UCSD-AML1 (cell line): ENCODE results near the gene HAT1.

Source experiments
- DNase-seq: peaks from one replicate; lab custom pipeline; 2025; ENCODE audit not compliant: unreplicated experiment; lab: John Stamatoyannopoulos, UW

Gene HAT1

GRCh38 chr2:171913517-171913916 lies 8.7 kb upstream of the HAT1 start:
- no peak for DNase-seq

- DNase-seq: no peak
These were observed 2.8 kb upstream of the HAT1 start for GRCh38 chr2:171919453-171919852.

- DNase-seq: no peak
These were observed 361 bp upstream of the HAT1 start for GRCh38 chr2:171921970-171922229.

GRCh38 chr2:171923206-171923605 lies 945 bp downstream of the HAT1 start:
- peak; percentile 23 for DNase-seq

- no peak for DNase-seq
These were observed 2.1 kb downstream of the HAT1 start for GRCh38 chr2:171924170-171924942.

- no peak for DNase-seq
These were observed 8.1 kb downstream of the HAT1 start for GRCh38 chr2:171930385-171930784.

- no peak for DNase-seq
These were observed 16.9 kb downstream of the HAT1 start for GRCh38 chr2:171939058-171939742.

- DNase-seq: no peak
These were observed 17.4 kb downstream of the HAT1 start for GRCh38 chr2:171939743-171940071.

GRCh38 chr2:171941316-171941699 lies 19.0 kb downstream of the HAT1 start:
- no peak for DNase-seq

GRCh38 chr2:171943869-171944268 lies 21.6 kb downstream of the HAT1 start:
- DNase-seq: no peak

GRCh38 chr2:171952276-171952675 lies 30.0 kb downstream of the HAT1 start:
- no peak for DNase-seq

GRCh38 chr2:171952748-171953147 lies 30.5 kb downstream of the HAT1 start:
- no peak for DNase-seq

GRCh38 chr2:171956135-171956825 lies 34.0 kb downstream of the HAT1 start:
- peak; percentile 37 for DNase-seq

GRCh38 chr2:171957061-171957460 lies 34.8 kb downstream of the HAT1 start:
- DNase-seq: peak; percentile 44

- DNase-seq: no peak
These were observed 36.2 kb downstream of the HAT1 start for GRCh38 chr2:171958475-171958874.

- no peak for DNase-seq
These were observed 37.7 kb downstream of the HAT1 start for GRCh38 chr2:171959998-171960397.

GRCh38 chr2:171960570-171960969 lies 38.3 kb downstream of the HAT1 start:
- DNase-seq: no peak

- no peak for DNase-seq
These were observed 40.9 kb downstream of the HAT1 start for GRCh38 chr2:171963198-171963597.

GRCh38 chr2:171964308-171964707 lies 42.0 kb downstream of the HAT1 start:
- no peak for DNase-seq

- no peak for DNase-seq
These were observed 43.0 kb downstream of the HAT1 start for GRCh38 chr2:171965238-171965637.

- DNase-seq: no peak
These were observed 43.4 kb downstream of the HAT1 start for GRCh38 chr2:171965661-171966060.

- DNase-seq: no peak
These were observed 44.0 kb downstream of the HAT1 start for GRCh38 chr2:171966235-171966634.
